ENCODE data around the gene CLSTN2. TPM values are rescaled to one million over a fixed set of nuclear protein-coding genes. Genes with fewer than 3 reads are reported as not detected.

Gene CLSTN2
- total RNA-seq, 1 experiment from 2014 or later: 0.02 TPM

DNA sequence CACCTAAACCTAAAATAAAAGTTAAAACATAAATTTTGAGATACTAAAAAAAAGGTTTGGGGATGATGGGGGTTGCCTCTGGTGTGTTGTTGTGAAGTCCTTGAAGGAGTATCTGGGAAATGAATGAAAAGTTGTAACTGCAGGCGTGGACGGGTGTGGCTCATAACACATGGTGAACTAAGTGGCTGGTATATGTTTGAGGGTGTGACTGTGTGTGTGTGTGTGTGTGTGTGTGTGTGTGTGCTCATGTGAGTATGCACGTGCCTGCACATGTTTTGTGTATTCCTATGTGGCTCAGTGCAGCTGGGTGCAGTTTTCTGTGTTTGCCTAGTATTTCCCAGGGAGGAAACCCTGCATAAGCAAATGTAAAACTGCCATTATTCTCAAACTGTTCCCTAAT is 513.0 kb downstream of the CLSTN2 start:
- ChIA-PET POLR2A (no interaction called here), CTCF (no interaction called here), RAD21 (ENCODE audit: low non-redundant PET in 1 of 2, low total read pairs in 2 of 2, uncharacterized antibody in 2 of 2, unreplicated experiment in 2 of 2) (no interaction called here)
- Histone ChIP-seq H3K4me3 (replicated peaks in 1 of 2; ENCODE audit: low read depth in 1 of 2, low read length in 2 of 2) (no peak overlapping the region), H3K4me2 (ENCODE audit: low read length) (no peak overlapping the region), H3K4me1 (ENCODE audit: control insufficient read depth in 1 of 2, insufficient read depth in 2 of 2, low read length in 2 of 2) (no peaks in the 10 kb centered on the region), H3K27me3 (ENCODE audit: insufficient read depth, low read length) (peaks cover 31% of the 10 kb centered on the region), H4K20me1 (ENCODE audit: insufficient read depth) (no peaks in the 10 kb centered on the region), H3K36me3 (ENCODE audit: control insufficient read depth in 1 of 2, insufficient read depth in 2 of 2, low read length in 2 of 2) (no peaks in the 10 kb centered on the region), H2AFZ (ENCODE audit: low read depth, low read length, poor library complexity, severe bottlenecking) (no peak overlapping the region), H3K9me2 (ENCODE audit: insufficient read depth) (no peaks in the 10 kb centered on the region), H3K9me3 (ENCODE audit: control insufficient read depth in 1 of 2, insufficient read depth in 1 of 2, low read depth in 1 of 2, low read length in 2 of 2) (no peaks in the 10 kb centered on the region), H3K9ac (ENCODE audit: low read length) (no peak overlapping the region), H3K27ac (ENCODE audit: low read depth, low read length) (no peak overlapping the region), H3K79me2 (ENCODE audit: insufficient read depth, low read length) (no peaks in the 10 kb centered on the region)
- no TSS peak for BruUV-seq (replicated peaks)
- ATAC-seq: no peak
- intact Hi-C loops (cut with micrococcal nuclease): no loop called here
- TF ChIP-seq ZNF274 (IDR thresholded peaks at IDR 0.05; ENCODE audit: low read depth, low read length) (no peak), CEBPB (IDR thresholded peaks at IDR 0.05; ENCODE audit: low read depth) (no peak), POLR2A (IDR thresholded peaks at IDR 0.05; ENCODE audit: borderline replicate concordance, extremely low read depth, insufficient read depth, insufficient read length) (no peak)
- DNase-seq (ENCODE audit: low read depth, low spot score): no peak

DNA sequence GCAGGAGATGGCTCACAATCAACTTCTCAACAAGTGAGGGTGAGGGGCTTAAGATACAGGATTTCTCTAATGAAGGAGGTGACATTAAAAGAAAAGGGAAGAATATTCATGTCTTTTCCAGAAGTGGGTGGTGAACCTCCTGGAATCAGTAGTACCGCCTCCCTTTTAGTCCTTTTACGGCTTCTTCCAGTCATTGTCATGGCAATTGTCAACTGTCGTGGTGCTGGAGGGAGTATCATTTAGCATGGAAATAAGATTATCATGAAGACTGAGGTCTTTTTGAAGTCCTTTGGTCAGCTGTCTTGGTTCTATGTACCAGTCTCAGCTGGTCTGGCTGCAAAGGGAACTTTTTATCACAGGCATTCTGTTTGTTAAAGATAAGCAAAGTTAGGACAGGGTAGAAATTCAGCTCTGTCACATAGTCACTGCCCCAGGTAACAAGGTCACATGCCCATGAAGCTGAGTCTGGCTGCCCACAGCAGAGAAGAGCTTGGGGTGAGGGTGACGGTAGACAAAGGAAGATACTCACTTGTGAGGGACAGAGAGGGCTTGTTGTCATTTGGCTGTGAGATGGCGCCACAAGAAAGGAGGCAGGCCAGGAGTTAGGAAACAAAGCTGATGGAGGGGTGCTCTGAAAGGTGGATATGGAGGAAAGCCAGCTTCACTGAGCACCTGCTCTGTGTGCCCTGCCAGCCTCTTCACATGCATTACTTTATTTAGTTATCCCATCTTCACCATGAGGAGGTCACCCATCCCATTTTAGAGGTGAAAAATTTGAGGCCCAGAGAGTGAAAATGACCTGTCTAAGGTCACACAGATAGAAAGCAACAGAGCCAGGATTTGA is 514.6 kb downstream of the CLSTN2 start:
- Histone ChIP-seq H3K9me2 (ENCODE audit: insufficient read depth) (no peaks in the 10 kb centered on the region), H3K27me3 (ENCODE audit: insufficient read depth, low read length) (peaks cover 35% of the 10 kb centered on the region), H3K4me1 (ENCODE audit: control insufficient read depth in 1 of 2, insufficient read depth in 2 of 2, low read length in 2 of 2) (no peaks in the 10 kb centered on the region), H3K9me3 (ENCODE audit: control insufficient read depth in 1 of 2, insufficient read depth in 1 of 2, low read depth in 1 of 2, low read length in 2 of 2) (no peaks in the 10 kb centered on the region), H2AFZ (ENCODE audit: low read depth, low read length, poor library complexity, severe bottlenecking) (no peak overlapping the region), H3K36me3 (ENCODE audit: control insufficient read depth in 1 of 2, insufficient read depth in 2 of 2, low read length in 2 of 2) (no peaks in the 10 kb centered on the region), H3K79me2 (ENCODE audit: insufficient read depth, low read length) (no peaks in the 10 kb centered on the region), H3K9ac (ENCODE audit: low read length) (no peak overlapping the region), H3K27ac (ENCODE audit: low read depth, low read length) (no peak overlapping the region), H3K4me2 (ENCODE audit: low read length) (no peak overlapping the region), H4K20me1 (ENCODE audit: insufficient read depth) (no peaks in the 10 kb centered on the region), H3K4me3 (replicated peaks in 1 of 2; ENCODE audit: low read depth in 1 of 2, low read length in 2 of 2) (no peak overlapping the region)
- ChIA-PET CTCF (no interaction called here), RAD21 (ENCODE audit: low non-redundant PET in 1 of 2, low total read pairs in 2 of 2, uncharacterized antibody in 2 of 2, unreplicated experiment in 2 of 2) (no interaction called here), POLR2A (no interaction called here)
- intact Hi-C loops (cut with micrococcal nuclease): no loop called here
- DNase-seq (ENCODE audit: low read depth, low spot score) (no peak), ATAC-seq (no peak)
- no TSS peak for BruUV-seq (replicated peaks)
- TF ChIP-seq SIN3A (IDR thresholded peaks at IDR 0.05; ENCODE audit: low read depth): no peak
- TF ChIP-seq EZH2 (IDR thresholded peaks at IDR 0.05): no peak
- TF ChIP-seq, protein P1, sequence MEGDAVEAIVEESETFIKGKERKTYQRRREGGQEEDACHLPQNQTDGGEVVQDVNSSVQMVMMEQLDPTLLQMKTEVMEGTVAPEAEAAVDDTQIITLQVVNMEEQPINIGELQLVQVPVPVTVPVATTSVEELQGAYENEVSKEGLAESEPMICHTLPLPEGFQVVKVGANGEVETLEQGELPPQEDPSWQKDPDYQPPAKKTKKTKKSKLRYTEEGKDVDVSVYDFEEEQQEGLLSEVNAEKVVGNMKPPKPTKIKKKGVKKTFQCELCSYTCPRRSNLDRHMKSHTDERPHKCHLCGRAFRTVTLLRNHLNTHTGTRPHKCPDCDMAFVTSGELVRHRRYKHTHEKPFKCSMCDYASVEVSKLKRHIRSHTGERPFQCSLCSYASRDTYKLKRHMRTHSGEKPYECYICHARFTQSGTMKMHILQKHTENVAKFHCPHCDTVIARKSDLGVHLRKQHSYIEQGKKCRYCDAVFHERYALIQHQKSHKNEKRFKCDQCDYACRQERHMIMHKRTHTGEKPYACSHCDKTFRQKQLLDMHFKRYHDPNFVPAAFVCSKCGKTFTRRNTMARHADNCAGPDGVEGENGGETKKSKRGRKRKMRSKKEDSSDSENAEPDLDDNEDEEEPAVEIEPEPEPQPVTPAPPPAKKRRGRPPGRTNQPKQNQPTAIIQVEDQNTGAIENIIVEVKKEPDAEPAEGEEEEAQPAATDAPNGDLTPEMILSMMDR (IDR thresholded peaks at IDR 0.05 in 2 of 3, conservative IDR thresholded peaks at IDR 0.05 in 1 of 3; ENCODE audit: borderline replicate concordance in 1 of 3, insufficient read depth in 1 of 3, low read depth in 2 of 3, low read length in 2 of 3): no peak
- TF ChIP-seq FOSL1 (IDR thresholded peaks at IDR 0.05; ENCODE audit: low read depth): no peak
- TF ChIP-seq YY1 (IDR thresholded peaks at IDR 0.05; ENCODE audit: extremely low read depth, insufficient replicate concordance, low read depth, low read length): no peak
- TF ChIP-seq POLR2AphosphoS5 (IDR thresholded peaks at IDR 0.05; ENCODE audit: low read depth, low read length): no peak
- TF ChIP-seq CBX3 (IDR thresholded peaks at IDR 0.05; ENCODE audit: low read depth): no peak
- TF ChIP-seq, protein P2, sequence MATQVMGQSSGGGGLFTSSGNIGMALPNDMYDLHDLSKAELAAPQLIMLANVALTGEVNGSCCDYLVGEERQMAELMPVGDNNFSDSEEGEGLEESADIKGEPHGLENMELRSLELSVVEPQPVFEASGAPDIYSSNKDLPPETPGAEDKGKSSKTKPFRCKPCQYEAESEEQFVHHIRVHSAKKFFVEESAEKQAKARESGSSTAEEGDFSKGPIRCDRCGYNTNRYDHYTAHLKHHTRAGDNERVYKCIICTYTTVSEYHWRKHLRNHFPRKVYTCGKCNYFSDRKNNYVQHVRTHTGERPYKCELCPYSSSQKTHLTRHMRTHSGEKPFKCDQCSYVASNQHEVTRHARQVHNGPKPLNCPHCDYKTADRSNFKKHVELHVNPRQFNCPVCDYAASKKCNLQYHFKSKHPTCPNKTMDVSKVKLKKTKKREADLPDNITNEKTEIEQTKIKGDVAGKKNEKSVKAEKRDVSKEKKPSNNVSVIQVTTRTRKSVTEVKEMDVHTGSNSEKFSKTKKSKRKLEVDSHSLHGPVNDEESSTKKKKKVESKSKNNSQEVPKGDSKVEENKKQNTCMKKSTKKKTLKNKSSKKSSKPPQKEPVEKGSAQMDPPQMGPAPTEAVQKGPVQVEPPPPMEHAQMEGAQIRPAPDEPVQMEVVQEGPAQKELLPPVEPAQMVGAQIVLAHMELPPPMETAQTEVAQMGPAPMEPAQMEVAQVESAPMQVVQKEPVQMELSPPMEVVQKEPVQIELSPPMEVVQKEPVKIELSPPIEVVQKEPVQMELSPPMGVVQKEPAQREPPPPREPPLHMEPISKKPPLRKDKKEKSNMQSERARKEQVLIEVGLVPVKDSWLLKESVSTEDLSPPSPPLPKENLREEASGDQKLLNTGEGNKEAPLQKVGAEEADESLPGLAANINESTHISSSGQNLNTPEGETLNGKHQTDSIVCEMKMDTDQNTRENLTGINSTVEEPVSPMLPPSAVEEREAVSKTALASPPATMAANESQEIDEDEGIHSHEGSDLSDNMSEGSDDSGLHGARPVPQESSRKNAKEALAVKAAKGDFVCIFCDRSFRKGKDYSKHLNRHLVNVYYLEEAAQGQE (IDR thresholded peaks at IDR 0.05; ENCODE audit: low read depth): no peak
- TF ChIP-seq CEBPB (IDR thresholded peaks at IDR 0.05; ENCODE audit: low read depth): no peak
- no peak for TF ChIP-seq EGR1 (IDR thresholded peaks at IDR 0.05; ENCODE audit: low read depth)
- no peak for TF ChIP-seq RAD21 (IDR thresholded peaks at IDR 0.05; ENCODE audit: low read depth)
- TF ChIP-seq, protein P3, sequence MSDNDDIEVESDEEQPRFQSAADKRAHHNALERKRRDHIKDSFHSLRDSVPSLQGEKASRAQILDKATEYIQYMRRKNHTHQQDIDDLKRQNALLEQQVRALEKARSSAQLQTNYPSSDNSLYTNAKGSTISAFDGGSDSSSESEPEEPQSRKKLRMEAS (IDR thresholded peaks at IDR 0.05): no peak

Data from HCT116 (cell line).